DMS 273 (cell line): ENCODE measurements around the gene ADAMTS3.

Experiments used
- DNase-seq: peaks from one replicate; lab custom pipeline; 2025; ENCODE audit not compliant: unreplicated experiment; lab: John Stamatoyannopoulos, UW

ADAMTS3 gene

DNA sequence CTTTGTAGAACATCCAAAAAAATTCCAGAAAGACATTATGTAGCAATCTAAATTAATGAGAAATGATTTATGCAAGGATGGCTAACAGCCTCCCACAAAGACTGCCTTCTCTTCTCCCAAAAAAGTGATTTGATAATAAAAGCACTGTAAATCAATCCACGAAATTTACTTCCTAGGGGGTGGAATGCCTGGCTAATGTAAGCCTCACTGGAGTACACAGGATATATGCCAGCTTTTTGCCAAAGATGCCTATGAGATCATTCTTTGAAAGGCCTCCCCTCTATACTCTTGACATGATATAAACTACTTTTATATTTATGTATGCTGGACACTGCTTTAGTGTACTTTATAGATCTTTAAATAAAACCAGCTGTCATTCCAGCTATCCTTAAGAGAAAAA is 211.1 kb downstream of the ADAMTS3 start:
- DNase-seq = no peak

DNA sequence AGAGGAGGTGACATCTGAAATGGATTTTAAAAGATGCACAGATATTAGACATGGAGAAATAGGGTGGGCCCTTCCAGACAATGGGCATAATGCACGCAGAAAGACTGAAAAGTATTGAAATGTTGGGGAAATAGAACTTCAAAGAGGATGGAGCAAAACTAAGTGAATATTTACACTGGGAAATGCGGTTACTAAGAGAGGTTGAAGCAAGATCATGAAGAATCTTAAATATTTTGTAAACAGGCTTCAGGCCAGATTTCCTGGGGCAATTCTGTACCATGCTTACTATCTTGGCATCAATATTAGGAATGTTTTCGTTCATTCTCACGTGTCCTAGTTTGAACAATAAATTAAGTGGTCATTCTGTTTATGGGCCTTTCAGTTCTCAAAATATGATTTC is 216.3 kb downstream of the ADAMTS3 start:
- no peak for DNase-seq

DNA sequence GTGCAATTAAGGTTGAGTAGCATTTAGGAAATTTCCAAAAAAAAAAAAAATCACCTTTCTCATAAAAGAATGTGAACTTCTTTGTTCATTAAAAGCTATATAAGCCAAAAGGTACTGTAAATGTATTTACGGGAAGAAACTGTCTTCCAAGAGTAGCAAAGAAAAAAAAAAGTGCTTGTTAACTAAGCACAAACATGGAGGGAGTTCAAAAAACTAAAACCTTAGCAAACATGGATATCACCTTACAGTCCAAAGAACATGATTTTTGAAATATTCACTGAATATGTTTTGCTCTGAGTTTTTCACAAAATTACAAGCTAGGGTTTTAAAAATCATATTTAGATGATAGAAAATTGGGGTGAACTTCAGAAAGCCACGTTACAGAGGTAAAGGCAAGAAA is 217.5 kb downstream of the ADAMTS3 start:
- DNase-seq = no peak

DNA sequence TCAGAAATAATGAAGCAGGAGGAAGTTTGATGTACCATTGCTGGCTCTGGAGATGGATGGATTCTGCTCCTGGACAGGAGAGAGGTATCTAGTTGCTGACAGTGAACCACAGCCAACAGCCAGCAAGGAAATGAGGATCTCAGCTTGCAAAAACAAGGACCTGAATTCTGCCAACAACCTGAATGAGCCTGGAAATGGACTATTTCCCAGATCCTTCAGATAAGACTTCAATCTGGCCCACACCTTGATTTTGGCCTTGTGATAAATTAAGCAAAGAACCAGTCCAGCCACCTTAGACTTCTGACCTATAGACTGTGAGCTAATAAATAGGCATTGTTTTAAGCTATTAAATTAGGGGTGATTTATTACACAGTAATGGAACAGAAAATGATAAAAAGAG is 220.3 kb downstream of the ADAMTS3 start:
- no peak for DNase-seq

DNA sequence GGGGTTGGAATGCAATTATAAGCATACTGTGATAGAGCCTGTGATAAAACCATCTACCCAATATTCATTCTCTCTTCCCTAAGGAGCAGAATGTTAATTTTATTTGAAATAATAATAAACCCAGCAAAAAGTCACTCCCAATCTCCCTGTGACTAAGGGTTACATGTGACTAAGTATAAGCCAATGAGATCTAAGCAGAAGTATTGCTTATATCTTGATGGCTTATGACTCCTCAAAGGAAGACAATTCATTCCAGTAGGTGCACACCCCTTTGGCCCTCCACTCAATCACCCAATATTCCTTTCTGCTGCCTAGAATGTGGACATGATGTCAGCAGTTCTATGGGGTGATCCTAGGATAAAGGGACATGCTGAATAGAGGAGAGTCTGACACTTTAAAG is 224.6 kb downstream of the ADAMTS3 start:
- DNase-seq = no peak

DNA sequence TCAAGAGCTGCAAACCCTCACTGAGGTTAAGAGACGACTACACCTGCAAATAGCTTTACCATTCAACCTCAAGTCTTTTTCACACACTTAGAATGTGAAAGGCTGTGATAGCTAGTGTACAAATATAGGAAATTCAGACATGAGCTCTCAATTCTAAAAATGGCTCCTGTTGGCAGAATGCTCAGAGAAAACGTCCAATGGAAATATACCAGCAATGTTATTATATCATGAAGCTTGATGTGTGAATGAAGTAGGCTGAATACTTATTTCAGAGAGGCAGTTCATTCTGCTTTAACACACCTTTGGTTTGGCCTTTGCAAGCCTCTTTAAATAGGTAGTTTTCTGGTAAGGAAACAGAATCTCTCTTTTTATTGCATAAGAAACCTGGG is 227.6 kb downstream of the ADAMTS3 start:
- no peak for DNase-seq

DNA sequence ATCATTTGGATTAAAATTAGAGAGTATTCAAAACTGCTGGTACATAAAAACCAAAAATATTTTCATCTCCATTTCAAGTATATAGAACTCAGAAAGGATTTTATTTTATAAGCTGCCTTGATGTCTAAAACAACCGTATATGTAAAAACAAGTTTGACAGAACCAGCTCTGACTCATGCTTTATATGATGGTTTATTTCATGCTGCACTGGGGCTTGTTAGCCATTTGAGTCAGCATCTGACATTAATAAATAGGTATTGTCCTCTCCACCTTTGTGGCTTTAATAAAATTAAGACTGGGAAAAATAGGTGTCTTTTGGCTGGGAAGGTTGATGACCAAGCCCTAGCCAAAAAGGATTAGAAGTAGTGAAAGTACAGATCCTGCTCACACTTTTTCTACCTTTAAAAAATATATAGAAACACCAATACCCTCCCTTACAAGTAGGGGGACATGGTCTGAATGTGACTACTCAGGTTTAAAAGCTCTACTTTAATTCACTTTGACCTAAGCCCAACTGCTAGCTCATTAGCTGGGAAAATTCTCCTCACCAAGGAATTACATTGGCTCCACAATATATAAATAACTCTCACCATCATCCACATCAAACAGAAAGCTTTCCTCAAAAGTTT is 228.1 kb downstream of the ADAMTS3 start:
- DNase-seq = no peak

DNA sequence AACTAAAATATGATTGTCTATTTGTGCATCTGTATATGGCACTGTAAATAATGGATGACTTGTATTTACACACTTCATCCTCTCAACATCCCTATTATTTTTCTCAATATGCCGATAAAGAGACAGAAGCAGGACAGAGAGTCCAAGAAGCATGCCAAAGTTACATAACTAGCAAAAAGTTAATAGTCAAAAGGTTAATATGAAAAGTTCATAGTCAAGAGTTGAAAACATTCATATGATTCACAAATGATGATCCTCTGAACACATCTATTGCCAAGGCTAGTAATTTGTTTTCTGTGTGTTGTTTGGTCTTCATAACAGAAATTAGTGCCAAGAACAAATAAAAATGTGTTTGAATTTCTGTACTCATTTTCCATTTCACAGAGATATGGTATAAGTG is 231.0 kb downstream of the ADAMTS3 start:
- no peak for DNase-seq

DNA sequence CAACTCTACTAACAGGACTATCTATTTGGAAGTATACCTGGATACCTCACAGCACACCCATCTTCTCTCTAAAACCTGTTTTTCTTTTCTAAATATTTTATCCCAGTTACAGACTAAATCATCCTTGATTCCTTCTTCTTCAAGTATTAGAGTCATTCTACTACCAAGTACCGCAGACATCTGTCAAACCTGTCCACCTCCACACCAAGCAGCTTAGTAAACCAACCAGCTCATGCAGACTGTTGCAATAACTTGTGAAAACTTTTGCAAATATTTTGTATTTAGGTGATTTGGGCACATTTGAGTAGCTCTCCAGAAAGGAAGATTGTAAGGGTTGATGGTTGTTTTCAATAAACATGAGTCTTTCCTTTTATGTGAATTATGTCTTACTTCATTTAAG is 238.6 kb downstream of the ADAMTS3 start:
- no peak for DNase-seq

DNA sequence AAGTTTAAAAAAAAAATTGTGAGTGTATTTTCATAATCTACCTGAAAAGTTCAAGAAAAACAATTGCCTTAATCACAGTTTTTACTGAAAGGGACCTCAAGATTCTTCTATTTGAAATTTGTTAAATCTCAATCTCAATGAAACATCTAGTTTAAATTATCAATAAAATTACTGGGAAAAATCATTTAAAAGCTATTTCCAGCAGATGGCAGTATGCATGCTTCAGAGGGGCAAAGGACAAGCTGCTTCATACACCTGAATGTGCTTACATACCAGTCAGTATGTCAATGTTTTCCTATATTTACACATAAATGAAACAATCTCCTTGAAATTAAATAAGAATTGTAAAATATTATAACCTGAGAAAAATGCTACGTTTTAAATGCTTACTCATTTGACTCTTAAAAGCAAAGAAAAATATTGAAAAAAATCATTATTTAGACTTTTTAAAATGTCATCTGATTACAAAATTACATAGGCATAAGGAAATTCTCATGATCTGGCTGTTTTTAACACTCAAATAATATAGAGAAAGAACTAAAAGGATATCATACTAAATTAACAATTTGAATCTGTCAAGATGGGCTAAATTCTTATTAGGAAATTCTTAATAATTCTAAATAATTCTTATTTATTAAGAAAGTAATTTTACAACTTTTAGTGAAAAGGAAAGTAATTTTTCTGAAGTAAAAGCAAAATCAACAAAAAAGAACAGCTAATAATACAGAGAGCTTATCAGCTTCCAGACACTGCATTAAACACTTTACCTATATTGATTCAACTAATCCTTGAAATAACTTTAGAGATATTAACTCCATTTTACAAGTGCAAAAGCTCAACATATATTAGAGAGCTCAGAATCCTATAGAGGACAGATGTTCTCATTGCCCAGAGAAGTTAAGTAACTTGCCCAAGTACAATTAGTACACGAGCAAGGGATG is 242.1 kb downstream of the ADAMTS3 start:
- DNase-seq = peak; percentile 56

DNA sequence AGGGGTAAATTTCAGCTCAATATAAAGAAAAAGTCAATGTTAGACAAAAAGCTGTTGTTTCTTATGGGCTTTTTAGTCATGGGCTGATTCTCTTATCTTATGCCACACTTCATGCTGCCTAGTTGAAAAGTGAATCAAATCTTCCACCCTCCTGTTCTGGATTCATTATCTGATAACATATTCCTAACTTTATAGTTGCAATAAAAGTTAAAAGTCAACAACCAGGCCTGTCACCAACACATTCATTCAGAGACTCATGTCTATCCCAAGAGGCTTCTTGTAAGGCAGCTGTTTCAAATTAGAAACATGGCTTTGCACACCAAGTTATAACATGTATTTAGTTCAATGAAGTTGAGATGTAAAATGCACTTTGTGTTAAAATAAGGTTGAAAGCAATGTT is 243.8 kb downstream of the ADAMTS3 start:
- no peak for DNase-seq

DNA sequence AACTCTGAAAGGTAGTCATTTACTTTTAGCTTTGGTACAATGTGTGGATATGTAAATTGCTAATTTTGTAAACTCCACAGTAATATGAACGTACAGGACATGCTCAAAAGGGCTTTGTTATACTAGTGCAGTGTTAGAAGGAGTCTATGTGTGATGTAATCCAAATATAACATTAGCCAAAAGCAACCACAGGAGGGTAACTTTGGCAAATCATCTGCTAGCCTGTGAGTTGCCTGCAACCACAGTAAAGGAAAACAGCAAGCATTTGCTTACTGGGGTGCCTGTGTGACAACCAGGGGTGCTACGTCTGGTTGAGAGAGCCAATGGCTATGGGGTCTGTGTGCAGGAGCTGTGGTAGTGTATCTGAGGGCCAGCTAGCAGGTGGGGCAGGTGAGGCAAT is 245.8 kb downstream of the ADAMTS3 start:
- no peak for DNase-seq

DNA sequence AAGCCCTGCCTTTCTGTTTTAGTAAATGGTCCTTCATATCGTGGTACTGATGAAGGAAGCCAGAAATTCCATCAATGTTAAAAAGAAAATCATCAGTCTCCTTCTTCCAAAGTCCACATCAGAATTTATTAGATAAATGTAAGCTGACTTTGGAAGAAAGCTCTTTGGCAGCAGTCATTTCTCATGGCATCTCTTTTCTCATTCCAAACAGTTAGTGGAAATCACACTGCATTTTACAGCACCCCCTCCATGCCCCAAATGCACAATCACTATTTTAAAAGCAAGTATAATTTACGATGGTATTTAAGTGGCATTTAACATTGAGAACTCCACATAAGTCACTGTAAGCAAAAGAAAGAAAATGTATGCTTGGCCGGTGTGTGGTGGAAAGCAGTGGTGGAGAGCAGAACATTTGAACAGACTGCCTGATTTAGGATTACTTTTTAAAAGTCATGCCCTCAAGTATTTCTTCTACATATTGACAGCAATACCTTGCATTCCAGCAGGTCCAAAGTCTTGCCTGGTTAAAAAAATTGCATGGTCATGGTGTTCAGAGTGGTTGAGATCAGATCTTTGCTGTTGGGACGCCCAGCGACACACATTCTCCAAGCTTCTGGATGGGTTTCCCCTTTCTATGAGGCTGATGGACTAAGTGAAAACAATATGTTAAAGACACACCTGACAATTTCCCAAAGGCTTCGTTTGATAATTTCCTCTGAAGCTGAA is 248.6 kb downstream of the ADAMTS3 start:
- no peak for DNase-seq

DNA sequence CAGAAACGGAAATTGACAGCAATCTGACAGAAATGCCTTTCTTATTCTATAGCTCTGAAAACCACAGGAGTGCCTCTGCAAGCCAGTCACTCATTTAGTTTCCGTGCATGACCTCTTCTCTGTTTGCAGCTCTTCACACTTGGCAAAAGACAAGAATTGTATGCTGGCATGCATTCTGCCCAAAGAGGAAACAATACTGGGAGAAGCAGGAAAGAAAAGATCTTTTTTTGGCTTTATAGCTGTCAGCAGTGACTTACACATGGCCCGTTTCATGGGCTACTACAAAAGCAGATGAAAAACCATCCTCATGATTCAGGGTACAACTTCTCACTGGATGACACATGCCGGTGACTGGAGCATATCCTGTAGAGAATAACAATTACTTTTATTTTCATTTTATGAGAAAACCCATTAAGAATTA is 249.4 kb downstream of the ADAMTS3 start:
- DNase-seq = no peak

DNA sequence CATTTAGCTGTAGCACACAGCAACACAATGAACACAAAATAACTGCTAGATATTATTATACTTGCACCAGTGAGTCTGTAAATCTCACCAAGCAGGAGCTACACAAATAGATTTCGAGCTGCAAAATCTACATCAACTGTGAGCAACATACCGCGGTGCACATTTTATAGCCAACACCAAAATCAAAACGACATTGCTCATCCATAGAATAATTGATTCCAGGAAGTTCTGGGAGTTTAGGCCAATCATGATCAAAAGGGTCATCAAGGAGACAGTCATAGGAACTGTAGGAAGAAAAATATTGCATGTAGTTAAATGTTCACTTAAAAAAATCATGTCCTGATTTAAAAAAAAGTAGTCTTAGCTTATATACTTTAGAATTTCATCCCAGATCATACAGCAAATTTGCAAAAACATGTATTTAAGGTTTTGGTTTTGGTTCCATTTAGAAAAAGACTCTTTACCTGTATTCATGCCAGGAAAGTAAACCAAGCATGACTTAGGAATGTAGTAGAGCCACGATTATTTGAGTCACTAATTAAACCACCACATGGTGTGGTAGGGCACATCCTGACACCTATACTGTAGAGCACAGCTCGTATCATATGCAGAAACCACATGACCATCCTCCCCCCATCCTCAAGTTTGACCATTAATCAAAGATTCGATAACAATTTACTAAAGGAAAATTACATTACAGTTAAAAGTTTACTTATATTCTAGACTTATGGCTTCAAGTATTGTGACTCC is 250.4 kb downstream of the ADAMTS3 start:
- no peak for DNase-seq

DNA sequence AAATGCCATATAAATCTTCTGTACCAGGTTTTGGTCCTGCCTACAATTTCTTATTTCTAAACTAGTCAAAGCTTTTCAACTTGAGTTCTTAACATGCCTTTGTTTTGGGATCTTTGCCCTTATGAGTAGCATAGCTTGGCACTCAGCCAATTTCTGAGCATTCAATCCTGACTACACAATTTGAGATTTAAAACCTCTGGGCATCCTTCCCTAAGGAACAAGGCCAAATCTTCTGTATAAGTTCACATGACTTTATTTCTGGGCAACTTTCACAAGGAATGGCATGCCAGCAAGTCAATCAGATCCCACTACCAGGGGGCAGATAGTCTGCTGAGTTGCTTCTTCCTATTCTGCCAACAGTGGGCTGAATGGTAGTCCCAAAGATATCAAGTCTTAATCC is 254.2 kb downstream of the ADAMTS3 start:
- DNase-seq = peak; percentile 14

DNA sequence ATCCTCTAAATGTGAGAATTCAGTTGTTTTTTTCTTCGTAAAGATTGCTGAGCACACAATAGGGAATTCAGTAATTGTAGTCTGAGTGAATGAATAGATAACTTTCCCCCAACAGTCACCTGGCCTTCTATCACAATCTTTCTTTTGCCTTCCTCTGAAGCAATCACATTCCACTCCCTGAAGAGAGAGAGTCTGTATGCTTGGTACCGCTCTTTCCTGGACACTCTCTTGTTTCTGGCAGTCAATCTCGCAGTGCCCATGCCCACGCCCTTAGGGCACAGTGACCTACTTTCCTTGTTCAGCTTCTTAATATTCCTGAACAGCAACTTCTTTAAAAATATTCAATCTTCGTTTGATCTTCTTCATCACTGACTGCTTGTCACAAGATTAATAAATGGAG is 255.9 kb downstream of the ADAMTS3 start:
- no peak for DNase-seq

DNA sequence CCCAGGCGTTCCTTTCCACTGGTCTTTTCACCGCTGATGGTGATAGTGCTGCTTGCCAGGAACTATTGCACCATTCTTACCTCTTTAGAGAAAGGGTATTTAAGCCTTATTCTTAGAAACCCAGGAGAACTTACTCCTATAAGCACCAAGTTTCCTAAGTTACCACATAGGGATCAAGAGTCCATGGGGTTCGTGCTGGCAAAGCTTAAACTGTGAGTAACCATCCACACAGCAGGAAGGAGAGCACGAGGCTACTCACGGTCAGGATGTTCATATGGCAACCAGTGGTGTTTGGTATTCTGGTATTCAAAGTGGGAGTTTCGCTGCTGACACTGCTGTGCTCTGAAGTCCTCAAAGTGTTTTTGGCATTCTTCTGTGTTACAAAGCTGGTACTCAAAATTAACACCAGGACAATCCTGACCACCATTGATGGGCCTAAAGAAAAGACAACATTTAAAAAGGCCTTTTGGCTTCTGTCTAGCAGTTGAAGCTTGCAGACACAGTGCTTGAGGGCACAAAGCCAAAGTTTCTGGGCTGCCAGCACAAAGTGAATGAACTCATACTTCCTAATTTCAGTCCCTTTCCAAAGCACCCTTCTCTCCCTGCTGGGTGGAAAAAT is 256.9 kb downstream of the ADAMTS3 start:
- peak; percentile 9 for DNase-seq

DNA sequence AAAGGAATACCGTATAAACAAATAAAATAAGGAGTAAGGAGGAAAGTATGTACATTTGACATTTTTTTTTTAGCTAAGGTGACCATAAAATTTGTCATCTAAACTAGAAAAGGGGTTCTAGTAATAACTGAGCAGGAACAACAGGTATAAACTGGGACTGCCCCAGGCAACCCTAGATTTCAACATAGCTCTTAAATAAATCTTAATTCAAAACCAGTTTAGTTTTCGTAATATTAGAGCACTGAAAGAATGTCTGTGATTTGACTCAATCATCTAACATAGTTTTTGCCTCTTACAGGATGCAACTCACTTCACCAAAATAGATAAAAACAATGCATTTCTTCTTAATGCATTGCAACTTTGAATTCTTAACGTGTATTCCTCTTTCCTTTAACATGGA is 257.7 kb downstream of the ADAMTS3 start:
- DNase-seq = no peak

DNA sequence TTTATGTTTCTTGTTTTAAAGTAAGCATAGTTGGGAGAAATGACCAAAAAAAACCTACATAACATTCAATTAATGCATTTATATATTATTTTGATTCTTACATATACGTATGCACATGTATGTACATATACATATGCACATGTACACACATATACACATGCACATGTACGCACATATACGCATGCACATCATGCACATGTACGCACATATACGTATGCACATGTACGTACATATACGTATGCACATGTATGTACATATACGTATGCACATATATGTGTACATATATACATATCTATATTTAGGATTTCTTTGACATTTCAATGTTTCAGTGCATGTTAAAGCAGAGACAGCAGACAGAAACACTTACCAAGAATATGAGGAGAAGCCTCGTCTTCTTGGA is 263.4 kb downstream of the ADAMTS3 start:
- DNase-seq = no peak

DNA sequence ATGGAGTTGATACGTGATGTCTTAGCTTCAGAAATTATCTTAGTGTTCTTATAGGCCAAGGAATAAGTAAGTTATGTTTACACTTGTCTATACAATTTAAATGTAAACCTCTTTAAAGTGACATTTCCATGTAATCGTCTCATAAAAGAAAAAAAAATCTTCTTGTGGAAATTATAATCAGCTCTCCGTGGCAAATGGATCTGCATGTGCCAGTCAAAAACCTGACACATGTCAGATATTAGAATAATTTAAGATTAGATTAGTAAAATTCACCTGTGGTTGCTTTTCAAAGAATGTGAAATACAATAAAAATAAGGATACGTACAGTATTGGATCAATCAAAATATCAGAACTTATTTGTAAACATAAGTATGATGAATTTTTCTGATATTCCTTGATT is 263.9 kb downstream of the ADAMTS3 start:
- no peak for DNase-seq
